GM12873 (cell line): ENCODE results near the gene TEX14.

Experiments used
- TF ChIP-seq, protein P1 (sequence below): IDR thresholded peaks from 2 replicates; pipeline ENCODE4 v1.5.1; 2012; ENCODE audit warnings: low read depth, mild to moderate bottlenecking, moderate library complexity, low read length, control low read depth; ENCODE audit not compliant: insufficient read depth; ENCODE audit errors: missing control alignments

The TEX14 gene

DNA sequence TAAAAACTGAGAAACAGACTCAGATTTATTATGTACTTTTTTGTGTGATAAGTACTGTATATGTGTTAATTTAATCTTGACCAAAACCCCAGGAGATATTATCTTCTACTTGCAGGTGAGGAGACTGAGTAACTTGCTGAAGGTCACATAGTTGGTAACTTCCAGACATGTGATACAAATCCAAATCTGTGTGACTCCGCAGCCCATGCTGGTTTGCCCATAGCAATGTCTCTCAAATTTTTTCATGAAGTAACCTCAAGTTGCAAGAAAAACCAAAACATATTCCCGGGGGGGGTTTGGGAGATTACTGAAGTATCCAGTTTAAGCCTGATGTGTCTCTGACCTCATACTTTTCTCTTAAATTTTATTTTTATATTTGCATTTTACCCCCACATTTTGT is 3.3 kb downstream of the TEX14 start:
- TF ChIP-seq, protein P1, sequence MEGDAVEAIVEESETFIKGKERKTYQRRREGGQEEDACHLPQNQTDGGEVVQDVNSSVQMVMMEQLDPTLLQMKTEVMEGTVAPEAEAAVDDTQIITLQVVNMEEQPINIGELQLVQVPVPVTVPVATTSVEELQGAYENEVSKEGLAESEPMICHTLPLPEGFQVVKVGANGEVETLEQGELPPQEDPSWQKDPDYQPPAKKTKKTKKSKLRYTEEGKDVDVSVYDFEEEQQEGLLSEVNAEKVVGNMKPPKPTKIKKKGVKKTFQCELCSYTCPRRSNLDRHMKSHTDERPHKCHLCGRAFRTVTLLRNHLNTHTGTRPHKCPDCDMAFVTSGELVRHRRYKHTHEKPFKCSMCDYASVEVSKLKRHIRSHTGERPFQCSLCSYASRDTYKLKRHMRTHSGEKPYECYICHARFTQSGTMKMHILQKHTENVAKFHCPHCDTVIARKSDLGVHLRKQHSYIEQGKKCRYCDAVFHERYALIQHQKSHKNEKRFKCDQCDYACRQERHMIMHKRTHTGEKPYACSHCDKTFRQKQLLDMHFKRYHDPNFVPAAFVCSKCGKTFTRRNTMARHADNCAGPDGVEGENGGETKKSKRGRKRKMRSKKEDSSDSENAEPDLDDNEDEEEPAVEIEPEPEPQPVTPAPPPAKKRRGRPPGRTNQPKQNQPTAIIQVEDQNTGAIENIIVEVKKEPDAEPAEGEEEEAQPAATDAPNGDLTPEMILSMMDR, result no peak

GRCh38 chr17:58686980-58687379 is 4.9 kb downstream of the TEX14 start:
- TF ChIP-seq, protein P1, result no peak

- TF ChIP-seq, protein P1, result no peak
These were observed 7.8 kb downstream of the TEX14 start for GRCh38 chr17:58684003-58684402.

- TF ChIP-seq, protein P1, result no peak
These were observed 11.8 kb downstream of the TEX14 start for GRCh38 chr17:58680038-58680369.

GRCh38 chr17:58679263-58680037 is 12.4 kb downstream of the TEX14 start:
- TF ChIP-seq, protein P1, result no peak

DNA sequence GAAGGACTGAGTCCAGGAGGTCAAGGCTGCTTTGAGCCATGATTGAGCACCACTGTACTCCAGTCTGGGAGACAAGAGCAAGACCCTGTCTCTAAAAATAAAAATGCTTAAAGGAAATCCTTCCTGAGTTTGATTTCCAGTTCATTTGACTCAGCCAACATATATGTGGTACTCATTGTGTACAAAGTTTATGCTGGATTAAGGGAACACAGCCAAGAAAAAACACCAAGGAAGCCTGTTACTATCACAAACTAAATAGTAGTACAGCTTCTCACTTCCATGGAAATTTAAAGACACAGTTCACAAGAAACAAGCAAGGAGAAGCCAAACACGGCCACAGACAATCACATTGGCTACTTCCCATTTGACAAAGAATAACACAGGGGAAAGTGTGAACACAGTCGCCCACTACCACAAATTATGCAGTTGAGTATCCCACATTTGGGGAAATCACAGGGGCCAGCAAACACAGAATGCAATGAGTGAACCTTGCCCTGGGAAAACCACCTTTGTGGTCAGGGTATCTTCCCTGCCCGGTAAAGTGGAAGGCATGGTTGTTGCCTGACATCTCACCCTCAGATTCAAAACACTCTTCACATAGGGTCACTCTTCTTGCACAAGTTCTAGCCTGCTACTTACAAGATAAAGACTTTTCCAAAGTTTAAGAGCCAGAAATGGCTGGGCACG is 14.5 kb downstream of the TEX14 start:
- TF ChIP-seq, protein P1, result no peak

DNA sequence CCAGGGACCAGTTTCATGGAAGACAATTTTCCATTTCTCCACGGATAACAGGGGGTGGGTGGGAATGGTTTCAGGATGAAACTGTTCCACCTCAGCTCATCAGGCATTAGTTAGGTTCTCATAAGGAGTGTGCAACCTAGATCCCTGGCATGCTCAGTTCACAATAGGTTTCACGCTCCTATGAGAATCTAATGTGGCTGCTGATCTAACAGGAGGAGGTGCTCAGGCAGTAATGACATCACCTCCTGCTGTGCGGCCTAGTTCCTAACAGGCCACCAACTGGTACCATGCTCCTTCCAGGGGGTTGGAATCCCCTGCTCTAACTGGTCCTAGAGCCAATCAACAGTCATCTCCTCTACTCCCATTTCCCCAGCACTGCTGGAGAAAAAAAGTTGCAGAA is 19.9 kb downstream of the TEX14 start:
- TF ChIP-seq, protein P1, result no peak
